Neutrophil (primary cell): ENCODE data around the gene PLCE1.

Experiments
- H3K27ac ChIP-seq: fragments of 200-600 bp; sonication (generic); 2 replicates; pipeline ENCODE4 v1.5.1; 2016; ENCODE audit warnings: mild to moderate bottlenecking, moderate library complexity
- H3K27me3 ChIP-seq: fragments of 200-600 bp; sonication (generic); 2 replicates; pipeline ENCODE4 v1.6.0; 2016; ENCODE audit warnings: mild to moderate bottlenecking
- H3K36me3 ChIP-seq: fragments of 200-600 bp; sonication (generic); 2 replicates; pipeline ENCODE4 v1.5.1; 2017
- H3K4me1 ChIP-seq, 2 experiments: fragments of 200-600 bp in 1 of 2; sonication (generic) in 1 of 2; 1 replicate in 1 of 2; 2 replicates in 1 of 2; pipeline versions ENCODE4 v1.5.1 to v1.6.1; 2013 to 2016; ENCODE audit warnings: low read depth in 1 of 2, low read length in 1 of 2, mild to moderate bottlenecking in 1 of 2, moderate library complexity in 1 of 2; ENCODE audit not compliant: control insufficient read depth in 1 of 2, insufficient read depth in 1 of 2
- H3K4me3 ChIP-seq, 2 experiments: fragments of 200-600 bp in 1 of 2; sonication (generic) in 1 of 2; 1 replicate in 1 of 2; 2 replicates in 1 of 2; pipeline ENCODE4 v1.5.1; 2013 to 2016; ENCODE audit warnings: low read depth in 1 of 2, low read length in 1 of 2, mild to moderate bottlenecking in 1 of 2, moderate library complexity in 1 of 2
- H3K9me3 ChIP-seq: fragments of 200-600 bp; sonication (generic); 2 replicates; pipeline ENCODE4 v1.5.1; 2016
- TF ChIP-seq, protein P1 (sequence below): fragments of 200-600 bp; sonication (generic); IDR thresholded peaks from 2 replicates; pipeline ENCODE4 v1.5.1; 2016; ENCODE audit warnings: antibody characterized with exemption

Gene PLCE1

DNA sequence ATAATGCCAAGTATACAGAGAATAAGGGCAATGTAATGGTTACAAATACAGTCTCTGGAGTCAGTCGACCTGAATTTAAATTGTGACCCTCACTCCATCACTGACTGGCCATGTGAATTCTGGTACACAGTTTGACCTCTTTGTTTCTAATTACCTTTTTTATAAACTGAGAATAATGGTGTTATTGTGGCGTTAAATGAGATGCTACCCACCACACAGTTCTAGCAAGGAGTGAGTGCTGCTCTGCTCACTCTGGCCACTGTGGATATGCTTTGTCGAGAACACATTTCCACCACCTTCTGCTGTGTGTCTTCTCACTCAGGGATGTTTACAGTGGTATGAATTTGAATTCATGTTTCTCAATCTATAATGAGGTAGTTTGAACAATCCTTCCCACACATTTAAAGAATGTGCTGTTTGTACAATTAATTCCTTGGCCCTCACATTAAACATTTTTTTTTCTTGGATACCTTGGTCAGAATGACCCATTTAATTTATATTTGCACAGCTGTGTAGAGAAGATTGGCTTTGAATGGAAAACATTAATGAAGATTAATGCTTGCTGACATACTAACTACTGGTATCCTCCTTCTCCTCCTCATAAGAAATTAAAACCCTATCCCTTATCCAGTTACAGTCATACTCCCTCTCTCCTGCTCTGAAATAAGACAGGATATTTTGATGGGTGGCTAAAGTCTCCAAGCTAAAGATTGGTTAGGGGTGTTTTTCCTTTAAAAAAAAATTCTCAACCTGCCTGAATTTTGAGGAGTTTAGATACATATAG is 42.4 kb downstream of the PLCE1 start:
- Histone ChIP-seq H3K4me1 (no peaks in the 10 kb centered on the region), H3K36me3 (no peaks in the 10 kb centered on the region), H3K9me3 (no peaks in the 10 kb centered on the region), H3K4me3 (no peak overlapping the region), H3K27me3 (no peaks in the 10 kb centered on the region), H3K27ac (no peak overlapping the region)
- TF ChIP-seq, protein P1, sequence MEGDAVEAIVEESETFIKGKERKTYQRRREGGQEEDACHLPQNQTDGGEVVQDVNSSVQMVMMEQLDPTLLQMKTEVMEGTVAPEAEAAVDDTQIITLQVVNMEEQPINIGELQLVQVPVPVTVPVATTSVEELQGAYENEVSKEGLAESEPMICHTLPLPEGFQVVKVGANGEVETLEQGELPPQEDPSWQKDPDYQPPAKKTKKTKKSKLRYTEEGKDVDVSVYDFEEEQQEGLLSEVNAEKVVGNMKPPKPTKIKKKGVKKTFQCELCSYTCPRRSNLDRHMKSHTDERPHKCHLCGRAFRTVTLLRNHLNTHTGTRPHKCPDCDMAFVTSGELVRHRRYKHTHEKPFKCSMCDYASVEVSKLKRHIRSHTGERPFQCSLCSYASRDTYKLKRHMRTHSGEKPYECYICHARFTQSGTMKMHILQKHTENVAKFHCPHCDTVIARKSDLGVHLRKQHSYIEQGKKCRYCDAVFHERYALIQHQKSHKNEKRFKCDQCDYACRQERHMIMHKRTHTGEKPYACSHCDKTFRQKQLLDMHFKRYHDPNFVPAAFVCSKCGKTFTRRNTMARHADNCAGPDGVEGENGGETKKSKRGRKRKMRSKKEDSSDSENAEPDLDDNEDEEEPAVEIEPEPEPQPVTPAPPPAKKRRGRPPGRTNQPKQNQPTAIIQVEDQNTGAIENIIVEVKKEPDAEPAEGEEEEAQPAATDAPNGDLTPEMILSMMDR: no peak

DNA sequence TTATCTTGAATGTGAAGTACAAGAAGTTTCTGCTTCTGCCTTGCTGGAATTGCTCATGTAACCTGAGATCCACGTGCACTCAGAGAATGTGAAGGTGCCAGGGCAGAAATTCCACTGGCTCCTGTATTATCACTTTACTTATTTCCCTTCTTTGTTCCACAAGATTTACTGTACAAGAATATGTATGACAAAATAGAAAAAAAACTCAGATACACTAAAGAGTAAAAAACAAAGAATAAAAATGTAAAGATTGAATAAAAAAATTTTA is 43.0 kb downstream of the PLCE1 start:
- H3K27ac ChIP-seq: no peak overlapping the region
- H3K9me3 ChIP-seq: no peaks in the 10 kb centered on the region
- H3K27me3 ChIP-seq: no peaks in the 10 kb centered on the region
- no peak overlapping the region for H3K4me3 ChIP-seq
- H3K4me1 ChIP-seq: no peaks in the 10 kb centered on the region
- no peaks in the 10 kb centered on the region for H3K36me3 ChIP-seq
- TF ChIP-seq, protein P1: no peak

DNA sequence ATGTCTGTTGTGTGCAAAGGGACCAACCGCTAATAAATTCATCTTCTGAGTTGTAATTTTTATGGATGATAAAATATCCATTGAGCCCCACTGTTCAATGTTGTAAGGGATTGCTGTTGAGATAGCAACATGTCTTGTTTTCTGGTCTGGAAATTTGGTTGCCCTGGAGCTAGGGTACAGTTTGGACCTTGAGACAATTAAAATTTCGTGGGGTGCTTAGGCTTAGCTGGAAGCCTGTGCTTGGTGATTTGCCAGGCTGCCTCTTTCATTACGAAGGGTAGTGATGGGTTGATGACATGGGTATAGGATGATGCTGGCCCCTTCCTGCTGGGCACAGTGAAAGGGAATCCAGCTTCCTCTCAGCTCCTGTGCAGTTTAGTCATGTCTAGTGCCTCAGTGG is 43.6 kb downstream of the PLCE1 start:
- Histone ChIP-seq H3K36me3 (no peaks in the 10 kb centered on the region), H3K27me3 (no peaks in the 10 kb centered on the region), H3K9me3 (no peaks in the 10 kb centered on the region), H3K27ac (no peak overlapping the region), H3K4me3 (no peak overlapping the region), H3K4me1 (no peaks in the 10 kb centered on the region)
- TF ChIP-seq, protein P1: no peak

DNA sequence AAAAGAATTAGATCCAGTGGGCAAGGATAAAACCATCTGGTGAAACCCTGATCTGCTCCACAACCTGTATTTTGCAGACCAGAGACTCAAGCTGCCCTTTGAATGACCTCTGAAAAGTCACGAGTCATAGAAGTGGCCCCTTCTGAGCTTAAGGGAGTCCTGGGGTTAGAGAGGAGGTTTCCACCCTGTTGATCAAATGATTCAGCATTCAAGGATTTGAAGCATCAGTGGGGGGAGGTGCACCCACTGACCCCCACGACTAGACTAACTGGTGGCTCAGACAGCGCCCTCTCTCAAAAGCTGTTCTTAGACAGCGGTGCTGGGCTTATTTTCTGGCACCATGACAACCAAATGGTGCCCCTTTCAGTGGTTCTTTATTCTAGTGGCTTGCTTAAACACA is 44.3 kb downstream of the PLCE1 start:
- no peaks in the 10 kb centered on the region for H3K27me3 ChIP-seq
- no peak overlapping the region for H3K27ac ChIP-seq
- H3K9me3 ChIP-seq: no peaks in the 10 kb centered on the region
- no peaks in the 10 kb centered on the region for H3K4me1 ChIP-seq
- TF ChIP-seq, protein P1: no peak
- H3K4me3 ChIP-seq: no peak overlapping the region
- H3K36me3 ChIP-seq: no peaks in the 10 kb centered on the region

DNA sequence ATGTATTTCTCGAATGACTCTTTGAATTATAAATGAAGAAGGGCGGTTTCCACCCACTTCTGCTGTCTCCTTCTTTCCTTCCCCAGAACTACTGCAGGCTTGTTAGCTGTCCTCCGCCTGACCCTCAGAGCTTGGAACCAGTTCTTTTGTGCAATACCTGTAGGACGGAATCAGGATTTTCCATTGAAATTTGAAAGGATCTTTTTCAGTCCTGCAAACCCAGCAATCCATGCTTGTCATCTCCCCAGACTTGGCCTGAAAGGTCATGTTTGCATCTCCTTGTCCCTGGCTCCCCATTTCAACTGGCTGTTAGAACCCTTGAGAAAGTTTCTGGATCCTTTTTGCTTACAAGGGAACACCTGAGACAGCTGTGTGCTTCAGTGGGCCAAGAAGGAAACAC is 47.5 kb downstream of the PLCE1 start:
- Histone ChIP-seq H3K4me1 (no peaks in the 10 kb centered on the region), H3K4me3 (no peak overlapping the region), H3K9me3 (no peaks in the 10 kb centered on the region), H3K27ac (no peak overlapping the region), H3K36me3 (no peaks in the 10 kb centered on the region), H3K27me3 (no peaks in the 10 kb centered on the region)
- TF ChIP-seq, protein P1: no peak
